ENCODE results near the gene ZNF800.

The ZNF800 gene

GRCh38 chr7:127390817-127391590, 1.5 kb downstream of the ZNF800 start:
- DNase-seq: no peak

GRCh38 chr7:127390186-127390816, 2.2 kb downstream of the ZNF800 start:
- DNase-seq: no peak

DNA sequence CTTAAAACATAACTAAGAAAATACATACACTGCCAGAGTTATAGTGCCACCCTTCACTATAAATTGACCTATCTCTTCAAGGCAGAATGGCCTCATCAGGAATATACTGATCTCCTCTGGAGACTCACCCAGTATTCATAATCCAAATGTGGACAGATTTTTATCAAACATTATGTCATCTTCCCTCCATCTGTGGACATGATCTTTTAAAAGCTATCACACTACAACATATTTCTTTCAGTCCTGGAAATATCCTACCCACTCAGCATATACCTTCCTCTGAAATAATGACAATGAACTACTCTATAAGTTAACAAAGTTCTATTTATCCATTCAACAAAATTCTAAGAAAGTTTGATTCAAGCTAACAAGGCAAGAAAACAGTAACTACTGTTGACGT, 3.2 kb downstream of the ZNF800 start:
- DNase-seq: no peak

DNA sequence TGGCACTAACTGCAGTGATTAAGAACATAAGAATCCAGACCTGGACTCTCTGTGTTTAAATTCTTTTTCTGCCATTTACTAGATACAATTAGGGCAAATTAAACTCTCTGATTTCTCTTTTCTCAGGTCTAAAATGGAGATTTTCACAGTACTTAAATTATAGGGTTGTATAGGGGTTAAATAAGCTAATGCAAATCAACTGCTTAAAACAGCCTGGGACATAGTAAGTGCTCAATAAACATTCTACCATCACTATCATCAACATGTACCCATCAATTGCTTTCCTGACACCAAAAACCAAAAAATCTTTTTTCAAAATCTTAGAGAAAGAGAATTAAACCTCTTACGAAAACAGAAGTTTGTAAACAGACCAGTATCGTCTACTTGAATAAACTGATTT, 4.5 kb downstream of the ZNF800 start:
- DNase-seq: no peak

- DNase-seq: no peak
Observed at GRCh38 chr7:127383123-127383835, 9.2 kb downstream of the ZNF800 start.

DNA sequence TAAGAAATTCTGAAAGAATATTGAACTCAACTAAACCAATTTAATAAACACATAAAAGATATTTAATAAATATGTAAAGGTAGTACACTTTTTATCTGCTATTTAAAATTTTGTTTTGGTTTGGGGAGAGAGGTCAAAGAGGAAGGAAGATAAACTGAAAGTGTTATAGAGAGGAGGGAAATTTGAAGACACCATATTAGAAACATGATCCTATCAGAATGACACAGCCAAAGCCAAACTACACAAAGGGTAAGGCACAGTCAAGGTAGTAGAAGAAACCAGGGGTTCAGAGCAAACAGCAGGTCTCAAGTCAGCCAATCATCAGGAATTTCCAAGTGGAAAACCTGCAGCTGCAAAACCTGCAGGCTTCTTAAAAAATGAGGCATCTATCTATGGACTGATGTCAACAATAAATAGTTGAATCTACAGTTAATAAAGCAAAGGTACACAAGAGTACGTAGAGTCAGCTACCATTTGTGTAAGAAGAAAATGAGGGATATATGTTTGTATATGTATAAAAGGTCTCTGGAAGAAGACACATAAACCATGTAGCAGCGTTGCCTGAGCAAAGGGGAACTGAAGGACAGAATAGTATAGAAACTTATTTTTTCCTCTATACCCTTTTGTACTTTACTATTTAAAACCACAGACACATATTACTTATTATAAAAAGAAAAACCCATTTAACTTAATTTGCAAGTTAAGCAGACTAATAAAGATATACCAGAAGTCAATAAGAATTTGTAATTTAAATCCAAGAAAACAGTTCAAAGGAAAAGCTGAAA, 10.0 kb downstream of the ZNF800 start:
- DNase-seq: no peak

- no peak for DNase-seq
Observed at GRCh38 chr7:127380479-127380878, 12.0 kb downstream of the ZNF800 start.

DNA sequence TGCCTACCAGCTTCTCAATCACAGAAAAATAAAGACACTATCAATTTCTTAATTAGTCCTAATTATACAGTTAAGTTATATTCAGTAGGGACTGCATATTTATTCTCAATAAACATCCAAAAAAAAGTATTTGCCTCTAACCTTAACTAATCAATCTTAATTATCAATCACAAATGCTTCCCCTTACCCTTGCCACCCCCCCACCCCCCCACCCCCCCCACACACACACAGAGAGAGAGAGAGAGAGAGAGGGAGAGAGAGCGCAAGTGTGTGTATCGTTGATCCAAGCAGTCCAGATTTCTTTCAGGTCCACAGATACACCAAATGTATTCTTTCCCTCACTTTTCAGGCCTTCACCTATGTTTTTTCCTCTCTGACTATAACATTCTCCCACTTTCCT, 12.9 kb downstream of the ZNF800 start:
- DNase-seq: no peak

DNA sequence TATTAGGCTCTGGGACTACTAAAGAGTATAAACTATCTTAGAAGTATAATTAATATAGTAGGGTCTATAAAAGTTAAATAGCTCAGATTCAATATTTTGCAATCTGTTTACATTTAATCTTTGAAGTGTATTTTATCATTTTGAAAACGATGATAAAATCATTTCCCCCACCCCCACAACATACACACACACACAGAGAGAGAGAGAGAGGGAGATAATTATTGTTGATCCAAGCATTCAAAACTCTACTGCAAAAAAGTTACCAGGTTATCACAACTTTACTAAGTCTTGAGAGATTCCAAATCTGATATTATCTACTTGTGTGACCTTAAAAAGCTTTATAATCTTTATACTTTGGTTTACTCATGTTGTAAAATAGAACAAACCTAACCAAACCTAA, 14.0 kb downstream of the ZNF800 start:
- no peak for DNase-seq

DNA sequence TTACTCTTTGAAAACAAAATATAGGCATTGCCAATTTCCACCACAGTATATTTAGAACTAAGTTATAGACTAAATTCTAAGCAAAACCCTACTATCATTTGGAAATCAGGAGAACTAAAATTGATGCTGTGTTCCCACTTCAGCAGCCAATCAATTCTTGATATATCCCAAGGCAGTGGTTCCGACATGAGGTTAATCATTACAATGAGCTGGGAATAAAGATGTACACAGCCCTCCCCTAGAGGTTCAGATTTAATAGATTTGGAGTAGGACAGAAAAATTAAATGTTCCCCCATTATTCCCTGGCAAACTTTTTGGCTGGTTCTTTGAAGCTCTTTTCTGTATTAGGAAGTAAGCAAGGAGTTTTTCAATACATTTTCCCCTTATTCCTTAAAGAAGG, 15.1 kb downstream of the ZNF800 start:
- DNase-seq: no peak

GRCh38 chr7:127375631-127376030, 16.9 kb downstream of the ZNF800 start:
- DNase-seq: no peak

DNA sequence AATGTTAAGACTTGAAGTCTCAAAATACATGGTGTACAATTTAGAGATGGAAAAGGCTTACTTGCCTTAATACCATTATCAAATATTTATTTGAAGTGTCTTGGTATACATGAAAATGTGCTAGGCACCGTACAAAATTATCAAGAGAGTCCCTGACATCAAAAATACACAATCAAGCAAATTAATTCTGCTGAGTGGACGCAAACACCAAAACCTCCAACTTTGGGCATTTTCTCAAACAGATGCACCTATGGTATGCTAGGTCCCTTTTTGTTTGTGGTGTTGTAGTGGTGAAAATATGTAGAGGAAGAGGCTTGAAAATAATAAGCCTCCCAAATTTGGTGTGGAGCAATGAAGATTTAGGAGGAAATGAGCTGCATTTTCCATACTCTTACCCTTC, 24.8 kb downstream of the ZNF800 start:
- DNase-seq: no peak

DNA sequence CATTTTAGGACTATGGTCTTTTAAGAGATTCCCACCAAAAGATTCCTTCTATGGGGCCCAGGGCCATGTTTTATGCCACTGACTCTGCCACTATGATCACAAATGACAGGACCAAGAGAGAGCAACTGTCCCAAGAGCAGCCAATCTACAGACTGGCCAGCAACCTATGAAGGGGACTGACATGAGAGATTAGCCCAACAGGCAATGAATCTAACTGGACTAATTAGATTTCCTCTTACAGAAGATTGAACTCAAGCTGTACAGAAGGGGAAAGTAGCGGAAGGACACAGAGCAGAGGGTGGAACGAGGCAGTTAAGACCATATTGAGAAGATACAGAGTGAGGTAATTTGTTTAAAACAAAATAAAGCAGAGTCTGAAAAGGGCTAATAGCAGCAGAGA, 25.8 kb downstream of the ZNF800 start:
- no peak for DNase-seq

DNA sequence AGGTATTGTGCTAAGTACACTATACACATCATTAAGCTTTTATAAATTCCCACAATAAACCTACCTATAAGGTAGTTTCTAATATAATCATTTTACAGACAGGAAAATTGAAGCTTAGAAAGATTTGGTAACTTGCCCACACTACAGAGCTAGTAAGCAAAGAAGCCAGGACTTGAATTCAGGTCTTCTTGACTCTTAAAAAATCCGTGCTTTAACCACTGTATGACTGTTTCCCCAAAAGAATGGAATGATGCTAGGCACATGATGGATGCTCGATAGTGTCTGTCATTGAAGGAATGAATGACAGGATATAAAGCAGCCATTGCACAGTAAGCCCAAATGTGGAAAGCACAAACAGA, 26.6 kb downstream of the ZNF800 start:
- no peak for DNase-seq

GRCh38 chr7:127365164-127365956, 27.1 kb downstream of the ZNF800 start:
- no peak for DNase-seq

DNA sequence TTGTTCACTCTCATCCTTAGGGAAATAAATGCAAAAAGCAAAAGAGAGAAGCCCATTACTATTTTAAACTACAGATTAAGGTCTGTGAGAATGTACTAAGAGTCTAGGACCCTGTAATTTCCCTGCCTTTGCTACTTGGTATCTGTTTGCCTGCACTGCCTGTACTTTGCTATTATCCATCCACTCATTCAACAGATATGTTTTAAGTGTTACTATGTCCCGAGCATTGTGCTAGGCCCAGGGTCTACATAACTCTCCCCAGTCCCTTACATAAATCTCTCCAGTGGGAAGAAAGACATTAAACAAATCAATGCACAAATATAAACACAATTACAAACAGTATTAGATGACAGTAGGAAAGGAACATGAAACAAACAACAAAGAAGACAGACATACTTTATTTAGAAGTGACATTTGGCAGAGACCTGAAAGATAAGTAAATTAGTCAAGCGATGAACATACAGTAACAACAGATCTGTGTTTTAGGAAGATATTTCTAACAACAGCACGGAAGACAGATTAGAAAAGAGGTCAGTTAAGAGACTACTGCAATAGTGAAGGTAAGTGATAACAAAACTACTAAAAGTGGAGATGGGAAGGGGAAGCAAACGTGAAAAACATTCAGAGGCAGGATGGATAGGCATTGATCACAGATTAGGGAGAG, 30.0 kb downstream of the ZNF800 start:
- DNase-seq: no peak

DNA sequence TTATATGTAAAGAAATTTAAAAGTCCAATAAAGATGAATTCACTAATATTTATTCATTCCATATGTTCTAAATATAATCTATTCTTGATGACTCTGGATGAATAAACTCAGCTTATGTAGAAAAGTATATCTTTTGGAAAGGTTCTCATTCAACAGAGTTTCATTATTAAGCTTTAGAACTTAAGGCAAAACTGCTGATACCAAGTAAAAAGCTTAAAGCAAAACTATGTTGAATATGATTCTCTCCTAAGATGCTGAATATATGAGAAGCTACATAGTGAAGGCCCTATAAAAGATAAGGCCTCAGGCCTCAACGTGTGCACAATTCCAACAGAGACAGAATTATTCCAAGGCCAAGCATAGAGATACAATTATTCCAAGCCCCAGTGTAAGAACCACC, 30.8 kb downstream of the ZNF800 start:
- no peak for DNase-seq

- no peak for DNase-seq
Observed at GRCh38 chr7:127359011-127359410, 33.5 kb downstream of the ZNF800 start.

DNA sequence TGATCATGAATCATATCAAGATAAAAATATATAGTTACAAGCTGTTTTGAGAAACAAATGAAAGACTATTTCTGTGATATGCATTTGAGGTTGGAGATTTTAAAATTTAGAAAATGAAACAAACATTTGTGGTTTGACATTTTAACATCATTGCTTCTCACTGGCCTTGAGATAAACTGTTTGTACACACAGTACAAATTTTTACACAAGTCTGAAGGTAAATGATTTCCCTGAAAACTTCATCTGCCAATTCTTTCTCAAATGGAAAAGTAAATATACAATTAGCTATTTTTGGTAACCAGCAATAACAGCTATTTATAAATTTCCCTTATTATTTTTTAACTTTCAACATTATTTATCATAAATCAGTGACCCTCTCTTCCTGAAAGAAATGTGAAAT, 38.6 kb downstream of the ZNF800 start:
- no peak for DNase-seq

DNA sequence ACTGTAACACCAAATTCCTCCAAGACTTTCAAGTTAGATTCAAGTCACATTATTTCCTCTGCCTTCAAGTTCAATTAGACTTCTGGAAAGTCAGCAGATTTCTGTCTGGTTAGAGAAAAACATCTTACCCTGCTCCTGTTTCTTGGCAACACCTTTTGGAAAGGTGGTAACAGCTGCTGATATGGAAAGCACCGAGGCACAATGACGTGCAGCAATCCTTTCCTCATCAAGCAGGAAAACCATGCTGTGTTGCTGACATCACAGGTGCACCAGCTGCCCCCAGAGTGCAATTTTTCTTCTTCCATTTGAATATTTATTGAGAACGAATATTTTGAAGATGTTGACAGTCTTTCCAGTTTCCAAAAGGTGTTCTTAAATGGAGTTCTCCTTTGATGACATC, 41.9 kb downstream of the ZNF800 start:
- no peak for DNase-seq

- DNase-seq: no peak
Observed at GRCh38 chr7:127349881-127350280, 42.6 kb downstream of the ZNF800 start.

GRCh38 chr7:127348247-127348631, 44.3 kb downstream of the ZNF800 start:
- no peak for DNase-seq
